HEK293 (cell line): ENCODE data around the gene KLB.

ENCODE experiments used
- CTCF ChIA-PET: fragments of 350-600 bp; formaldehyde crosslinking; extraction: SDS; loops from one replicate; lab custom pipeline; 2021; ENCODE audit warnings: antibody characterized with exemption; lab: Yijun Ruan, JAX
- POLR2A ChIA-PET: fragments of 300-600 bp; formaldehyde crosslinking; extraction: SDS; loops from one replicate; lab custom pipeline; 2020; ENCODE audit warnings: antibody characterized with exemption, inconsistent platforms; lab: Yijun Ruan, JAX
- H3K27ac ChIP-seq: fragments of 200-500 bp; sonication (Bioruptor generic); 2 replicates; pipeline ENCODE4 v1.5.1; 2014; ENCODE audit warnings: low read depth, low read length, control low read depth, inconsistent platforms; ENCODE audit errors: extremely low read depth
- H3K36me3 ChIP-seq, 2 experiments: fragments of 200-500 bp in 1 of 2; sonication (Bioruptor generic) in 1 of 2; 1 replicate in 1 of 2; 2 replicates in 1 of 2; pipeline ENCODE4 v1.5.1; 2014 to 2017; ENCODE audit warnings: inconsistent platforms in 2 of 2, low read length in 2 of 2; ENCODE audit not compliant: control insufficient read depth in 2 of 2, insufficient read depth in 1 of 2
- H3K4me1 ChIP-seq: fragments of 200-500 bp; sonication (Bioruptor generic); 2 replicates; pipeline ENCODE4 v1.5.1; 2014; ENCODE audit warnings: mild to moderate bottlenecking, low read length, inconsistent platforms; ENCODE audit not compliant: control insufficient read depth, insufficient read depth
- H3K4me3 ChIP-seq: 2 replicates; pipeline ENCODE4 v1.5.1; 2011; ENCODE audit warnings: low read depth, mild to moderate bottlenecking, control low read depth, low read length, moderate library complexity
- H3K9me3 ChIP-seq: fragments of 200-500 bp; sonication (Bioruptor generic); 2 replicates; pipeline ENCODE4 v1.5.1; 2014; ENCODE audit warnings: low read depth, low read length, inconsistent platforms; ENCODE audit not compliant: control insufficient read depth, insufficient read depth
- ATF2 ChIP-seq: fragments of 450-650 bp; formaldehyde crosslinking; IDR thresholded peaks from 2 replicates; pipeline ENCODE4 v1.5.1; 2016; ENCODE audit warnings: missing biosample characterization, missing genetic modification characterization, low read depth
- KLF8 ChIP-seq: fragments of 450-650 bp; formaldehyde crosslinking; IDR thresholded peaks from 2 replicates; pipeline ENCODE4 v1.5.1; 2016; ENCODE audit warnings: missing biosample characterization, missing genetic modification characterization
- PRDM6 ChIP-seq: fragments of 450-650 bp; formaldehyde crosslinking; IDR thresholded peaks from 2 replicates; pipeline ENCODE4 v1.5.1; 2017; ENCODE audit warnings: missing biosample characterization, missing genetic modification characterization
- SALL2 ChIP-seq: fragments of 450-650 bp; formaldehyde crosslinking; IDR thresholded peaks from 2 replicates; pipeline ENCODE4 v1.5.0; 2017; ENCODE audit warnings: missing biosample characterization, mild to moderate bottlenecking, missing genetic modification characterization, borderline replicate concordance
- TSHZ1 ChIP-seq: fragments of 450-650 bp; formaldehyde crosslinking; IDR thresholded peaks from 2 replicates; pipeline ENCODE4 v1.5.1; 2016; ENCODE audit warnings: missing biosample characterization, missing genetic modification characterization, borderline replicate concordance
- YY2 ChIP-seq: fragments of 450-650 bp; formaldehyde crosslinking; IDR thresholded peaks from 2 replicates; pipeline ENCODE4 v1.5.1; 2016; ENCODE audit warnings: missing biosample characterization, missing genetic modification characterization
- ZBTB17 ChIP-seq: fragments of 450-650 bp; formaldehyde crosslinking; IDR thresholded peaks from 2 replicates; pipeline ENCODE4 v1.5.1; 2016; ENCODE audit warnings: missing biosample characterization, missing genetic modification characterization
- ZBTB21 ChIP-seq: fragments of 450-650 bp; formaldehyde crosslinking; IDR thresholded peaks from 2 replicates; pipeline ENCODE4 v1.5.1; 2017; ENCODE audit warnings: missing biosample characterization, missing genetic modification characterization
- ZEB2 ChIP-seq: fragments of 450-650 bp; formaldehyde crosslinking; IDR thresholded peaks from 2 replicates; pipeline ENCODE4 v1.5.1; 2016; ENCODE audit warnings: missing biosample characterization, missing genetic modification characterization
- ZNF2 ChIP-seq: fragments of 450-650 bp; formaldehyde crosslinking; IDR thresholded peaks from 2 replicates; pipeline ENCODE4 v1.5.1; 2016; ENCODE audit warnings: missing biosample characterization, missing genetic modification characterization
- ZNF335 ChIP-seq: fragments of 450-650 bp; formaldehyde crosslinking; conservative IDR thresholded peaks from 2 replicates; pipeline ENCODE4 v1.5.1; 2016; ENCODE audit warnings: missing biosample characterization, missing genetic modification characterization
- ZNF366 ChIP-seq: fragments of 450-650 bp; formaldehyde crosslinking; conservative IDR thresholded peaks from 2 replicates; pipeline ENCODE4 v1.5.1; 2016; ENCODE audit warnings: missing biosample characterization, missing genetic modification characterization
- ZNF549 ChIP-seq: fragments of 450-650 bp; IDR thresholded peaks from 2 replicates; pipeline ENCODE4 v1.5.1; 2018; ENCODE audit warnings: missing biosample characterization, missing genetic modification characterization, mild to moderate bottlenecking, inconsistent platforms, moderate library complexity
- ZNF555 ChIP-seq: fragments of 450-650 bp; formaldehyde crosslinking; conservative IDR thresholded peaks from 2 replicates; pipeline ENCODE4 v1.5.1; 2017; ENCODE audit warnings: missing biosample characterization, mild to moderate bottlenecking, missing genetic modification characterization, inconsistent platforms
- ZNF561 ChIP-seq: fragments of 450-650 bp; IDR thresholded peaks from 2 replicates; pipeline ENCODE4 v1.5.1; 2018; ENCODE audit warnings: missing biosample characterization, missing genetic modification characterization, borderline replicate concordance
- ZNF600 ChIP-seq: fragments of 450-650 bp; formaldehyde crosslinking; IDR thresholded peaks from 2 replicates; pipeline ENCODE4 v1.5.1; 2016; ENCODE audit warnings: missing biosample characterization, missing genetic modification characterization
- ZNF629 ChIP-seq: fragments of 450-650 bp; formaldehyde crosslinking; IDR thresholded peaks from 2 replicates; pipeline ENCODE4 v1.5.1; 2017; ENCODE audit warnings: missing biosample characterization, missing genetic modification characterization
- ZNF654 ChIP-seq: fragments of 450-650 bp; formaldehyde crosslinking; IDR thresholded peaks from 2 replicates; pipeline ENCODE4 v1.5.1; 2016; ENCODE audit warnings: low read depth, missing biosample characterization, missing genetic modification characterization
- ZNF660 ChIP-seq: fragments of 450-650 bp; IDR thresholded peaks from 2 replicates; pipeline ENCODE4 v1.5.1; 2018; ENCODE audit warnings: missing biosample characterization, mild to moderate bottlenecking, missing genetic modification characterization
- ZNF692 ChIP-seq: fragments of 450-650 bp; formaldehyde crosslinking; IDR thresholded peaks from 2 replicates; pipeline ENCODE4 v1.5.1; 2016; ENCODE audit warnings: missing biosample characterization, missing genetic modification characterization
- ZNF768 ChIP-seq: fragments of 450-650 bp; formaldehyde crosslinking; IDR thresholded peaks from 2 replicates; pipeline ENCODE4 v1.5.1; 2018; ENCODE audit warnings: missing biosample characterization, mild to moderate bottlenecking, missing genetic modification characterization

Gene KLB

GRCh38 chr4:39464886-39465501 lies 58.3 kb downstream of the KLB start:
- Histone ChIP-seq H3K36me3 (peaks cover 0 to 51% of the 10 kb centered on the region in 2 experiments; a peak in 2 of 3 replicates), H3K4me1 (no peaks in the 10 kb centered on the region), H3K4me3 (no peak overlapping the region), H3K9me3 (no peaks in the 10 kb centered on the region), H3K27ac (no peak overlapping the region)
- TF ChIP-seq ZNF561 (tag by site-specific recombination), result no peak
- TF ChIP-seq ZNF629 (tag by site-specific recombination), result peak; percentile 88
- TF ChIP-seq ZBTB21 (tag by site-specific recombination), result peak; percentile 85
- TF ChIP-seq ZNF555 (tag by site-specific recombination), result no peak
- TF ChIP-seq ZNF2 (tag by site-specific recombination), result 0 out of 2 replicates have a peak, but pooled peaks have one; percentile 27
- TF ChIP-seq ZNF549 (tag by site-specific recombination), result no peak
- peak; percentile 23; the same call in 1 of the 2 replicates for TF ChIP-seq ZNF600 (tag by site-specific recombination)
- TF ChIP-seq ZNF660 (tag by site-specific recombination), result peak; percentile 20; the same call in 1 of the 2 replicates
- TF ChIP-seq KLF8 (tag by site-specific recombination), result 0 out of 2 replicates have a peak, but pooled peaks have one; percentile 19
- TF ChIP-seq SALL2 (tag by site-specific recombination), result no peak
- TF ChIP-seq ZBTB17 (tag by site-specific recombination), result peak; percentile 82
- no peak for TF ChIP-seq TSHZ1 (tag by site-specific recombination)
- no peak for TF ChIP-seq ZEB2 (tag by site-specific recombination)
- peak; percentile 40; the same call in 1 of the 2 replicates for TF ChIP-seq ZNF366 (tag by site-specific recombination)
- 0 out of 2 replicates have a peak, but pooled peaks have one; percentile 23 for TF ChIP-seq ZNF692
- TF ChIP-seq ZNF335, result peak; percentile 81
- 0 out of 2 replicates have a peak, but pooled peaks have one; percentile 17 for TF ChIP-seq PRDM6 (tag by site-specific recombination)
- no peak for TF ChIP-seq ZNF768 (tag by site-specific recombination)
- TF ChIP-seq ATF2 (tag by site-specific recombination), result peak; percentile 98
- peak; percentile 42; the same call in 1 of the 2 replicates for TF ChIP-seq YY2 (tag by site-specific recombination)
- TF ChIP-seq ZNF654 (tag by site-specific recombination), result peak; percentile 36
- CTCF ChIA-PET, result interaction anchor here (0.6 to 0.8 kb wide), 2 partner anchors 277 to 608 kb away, joined by 3 read pairs; no protein-coding TSS in a partner anchor
- POLR2A ChIA-PET, result interaction anchor here (1.3 kb wide), 1 partner anchor 174 kb away, joined by 3 read pairs; the partner anchor contains the start of gene SMIM14
